GM21528 (cell line): ENCODE results near the gene VCAN.
A peak's percentile ranks its signal among the peaks of the same experiment; 100 is the strongest.

ENCODE experiments used
- ATAC-seq: cut with Tn5 transposase; IDR thresholded peaks from one replicate; pipeline ENCODE4 v1.9.1; 2021; ENCODE audit warnings: mild to moderate bottlenecking, moderate library complexity; ENCODE audit not compliant: unreplicated experiment, low FRiP score

Gene VCAN

GRCh38 chr5:83559118-83559785, 87.7 kb downstream of the VCAN start:
- ATAC-seq = no peak

GRCh38 chr5:83562071-83562606, 90.6 kb downstream of the VCAN start:
- no peak for ATAC-seq

- no peak for ATAC-seq
These were observed 91.4 kb downstream of the VCAN start for GRCh38 chr5:83562791-83563557.

- ATAC-seq = no peak
These were observed 92.1 kb downstream of the VCAN start for GRCh38 chr5:83563631-83564030.

- peak; percentile 67 for ATAC-seq
These were observed 92.7 kb downstream of the VCAN start for GRCh38 chr5:83564069-83564749.

- ATAC-seq = no peak
These were observed 96.2 kb downstream of the VCAN start for GRCh38 chr5:83567741-83568140.

GRCh38 chr5:83568186-83568585, 96.6 kb downstream of the VCAN start:
- ATAC-seq = no peak

GRCh38 chr5:83570916-83571315, 99.4 kb downstream of the VCAN start:
- no peak for ATAC-seq

- no peak for ATAC-seq
These were observed 100.7 kb downstream of the VCAN start for GRCh38 chr5:83572271-83572670.

- ATAC-seq = no peak
These were observed 104.8 kb downstream of the VCAN start for GRCh38 chr5:83576341-83576740.

- no peak for ATAC-seq
These were observed 105.6 kb downstream of the VCAN start for GRCh38 chr5:83577036-83577636.

- ATAC-seq = no peak
These were observed 112.3 kb downstream of the VCAN start for GRCh38 chr5:83583859-83584258.

GRCh38 chr5:83586874-83587776, 115.6 kb downstream of the VCAN start:
- ATAC-seq = no peak

GRCh38 chr5:83589786-83590185, 118.2 kb downstream of the VCAN start:
- ATAC-seq = no peak

GRCh38 chr5:83590966-83591365, 119.4 kb downstream of the VCAN start:
- ATAC-seq = no peak

- ATAC-seq = no peak
These were observed 123.7 kb downstream of the VCAN start for GRCh38 chr5:83595217-83595616.

GRCh38 chr5:83608122-83608521, 136.6 kb downstream of the VCAN start:
- ATAC-seq = peak; percentile 83

- no peak for ATAC-seq
These were observed 143.3 kb downstream of the VCAN start for GRCh38 chr5:83614841-83615240.

- no peak for ATAC-seq
These were observed 156.8 kb downstream of the VCAN start for GRCh38 chr5:83628360-83628759.
